HS-27A (cell line): Measurements from ENCODE around the gene EXT2.
A peak's percentile ranks its signal among the peaks of the same experiment; 100 is the strongest.

Experiments used
- DNase-seq: peaks from one replicate; pipeline ENCODE4 v3.0.0-alpha.2; 2012; ENCODE audit warnings: low read depth, missing footprints

EXT2 gene

GRCh38 chr11:44267006-44267749 is 171.7 kb downstream of the EXT2 start:
- DNase-seq: no peak

- no peak for DNase-seq
Measured at GRCh38 chr11:44267750-44268613, 172.5 kb downstream of the EXT2 start.

GRCh38 chr11:44268614-44269080 is 173.2 kb downstream of the EXT2 start:
- DNase-seq: no peak

- DNase-seq: peak; percentile 30
Measured at GRCh38 chr11:44269369-44270351, 174.2 kb downstream of the EXT2 start.

- no peak for DNase-seq
Measured at GRCh38 chr11:44270403-44271273, 175.2 kb downstream of the EXT2 start.

- no peak for DNase-seq
Measured at GRCh38 chr11:44271286-44271685, 175.8 kb downstream of the EXT2 start.

- no peak for DNase-seq
Measured at GRCh38 chr11:44274404-44274803, 178.9 kb downstream of the EXT2 start.

GRCh38 chr11:44275241-44275640 is 179.8 kb downstream of the EXT2 start:
- no peak for DNase-seq

- DNase-seq: no peak
Measured at GRCh38 chr11:44275961-44276550, 180.6 kb downstream of the EXT2 start.

GRCh38 chr11:44277196-44278090 is 182.0 kb downstream of the EXT2 start:
- no peak for DNase-seq

- DNase-seq: no peak
Measured at GRCh38 chr11:44279483-44279882, 184.0 kb downstream of the EXT2 start.

GRCh38 chr11:44280257-44280656 is 184.8 kb downstream of the EXT2 start:
- no peak for DNase-seq

- no peak for DNase-seq
Measured at GRCh38 chr11:44281151-44281550, 185.7 kb downstream of the EXT2 start.

GRCh38 chr11:44282620-44283019 is 187.1 kb downstream of the EXT2 start:
- DNase-seq: no peak

GRCh38 chr11:44285756-44286155 is 190.3 kb downstream of the EXT2 start:
- no peak for DNase-seq

GRCh38 chr11:44286268-44286880 is 190.9 kb downstream of the EXT2 start:
- DNase-seq: no peak

GRCh38 chr11:44286911-44287310 is 191.4 kb downstream of the EXT2 start:
- no peak for DNase-seq

- DNase-seq: no peak
Measured at GRCh38 chr11:44288133-44288526, 192.7 kb downstream of the EXT2 start.

GRCh38 chr11:44290208-44290607 is 194.7 kb downstream of the EXT2 start:
- DNase-seq: no peak
